Pulmonary artery endothelial cell (primary cell): ENCODE measurements around the gene DOK7. TPM values are rescaled to one million over a fixed set of nuclear protein-coding genes. Genes with fewer than 3 reads are reported as not detected.

ENCODE experiments used
- DNase-seq: peaks from one replicate; pipeline ENCODE4 v3.0.0-alpha.2; 2011; ENCODE audit warnings: low read depth, low spot score
- total RNA-seq: library from RNA; depleted of rRNA; stranded (reverse); fragments of >200 nt; gene quantifications from 2 replicates; pipeline ENCODE4 v1.2.3, GENCODE V29; 2014

Gene DOK7
- 0.20 TPM in 1 of 2 replicates, not detected in the other for total RNA-seq

GRCh38 chr4:3462790-3463415 lies at the start of gene DOK7:
DOK7 (plus strand) TSS chr4:3463306; CDS start chr4:3463376, 70 bp downstream.
- DNase-seq, result no peak

DNA sequence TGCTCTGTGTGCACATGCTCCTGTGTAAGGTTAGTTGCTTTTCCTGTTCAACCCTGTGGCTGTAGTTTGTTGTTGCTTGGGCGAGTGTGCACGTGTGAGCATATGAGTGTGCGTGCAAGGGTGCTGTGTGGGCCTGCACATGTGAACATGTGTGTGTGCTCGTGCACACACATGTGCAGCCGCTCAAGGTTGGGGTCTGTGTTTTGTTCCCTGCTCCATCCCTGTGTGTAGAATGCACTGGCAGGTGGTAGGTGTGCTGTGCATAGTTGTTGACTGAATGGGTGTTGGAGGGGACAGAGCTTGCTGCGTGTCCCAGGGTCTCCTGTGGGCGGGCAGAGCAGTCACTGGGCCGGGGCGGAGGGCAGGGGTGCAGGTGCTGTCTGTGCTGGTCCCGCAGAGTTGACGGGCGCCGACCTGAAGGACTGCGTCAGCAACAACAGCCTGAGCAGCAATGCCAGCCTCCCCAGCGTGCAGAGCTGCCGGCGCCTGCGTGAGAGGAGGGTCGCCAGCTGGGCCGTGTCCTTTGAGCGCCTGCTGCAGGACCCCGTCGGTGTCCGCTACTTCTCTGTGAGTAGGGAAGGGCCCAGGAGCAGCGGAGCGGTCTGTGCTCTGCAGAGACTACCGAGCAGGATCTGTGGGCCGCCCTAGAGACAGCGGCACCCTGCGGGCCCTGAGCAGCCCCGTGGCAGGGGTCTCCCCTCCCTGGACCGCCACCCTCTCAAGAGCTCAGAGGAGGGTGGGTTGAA lies 49.3 kb upstream of the DOK7 start:
- DNase-seq, result no peak

DNA sequence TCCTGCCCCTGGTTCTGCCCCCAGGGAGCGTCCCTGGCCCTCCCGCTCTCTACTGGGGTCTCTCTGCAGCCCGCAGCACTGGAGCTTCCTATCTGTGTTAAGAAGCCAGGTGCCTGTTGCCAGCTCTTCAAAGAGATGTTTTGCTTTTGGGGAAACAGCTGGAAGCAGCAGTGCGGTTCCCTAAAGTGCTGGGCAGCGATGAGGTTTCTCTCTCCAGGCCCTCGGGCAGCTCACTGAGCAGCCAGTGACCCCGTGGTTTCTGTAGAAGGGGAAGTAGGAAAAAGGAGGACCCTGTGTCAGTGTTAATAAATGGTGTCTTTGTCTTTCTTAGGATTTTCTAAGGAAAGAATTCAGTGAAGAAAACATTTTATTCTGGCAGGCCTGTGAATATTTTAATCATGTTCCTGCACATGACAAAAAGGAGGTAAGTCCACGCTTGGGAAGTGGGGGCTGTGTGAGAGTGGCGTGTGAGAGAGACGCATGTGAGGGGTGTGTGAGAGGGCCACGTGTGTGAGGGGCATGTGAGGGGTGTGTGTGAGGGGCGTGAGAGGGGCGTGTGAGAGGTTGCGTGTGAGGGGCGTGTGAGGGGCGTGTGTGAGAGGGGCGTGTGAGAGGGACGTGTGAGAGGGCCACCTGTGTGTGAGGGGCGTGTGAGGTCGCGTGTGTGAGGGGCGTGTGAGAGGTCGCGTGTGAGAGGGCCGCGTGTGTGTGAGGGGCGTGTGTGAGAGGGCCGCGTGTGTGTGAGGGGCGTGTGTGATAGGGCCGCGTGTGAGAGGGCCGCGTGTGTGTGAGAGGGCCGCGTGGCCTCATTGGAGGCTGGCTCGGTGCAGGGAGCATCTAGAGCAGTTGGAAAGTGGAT lies 48.5 kb upstream of the DOK7 start:
- no peak for DNase-seq

DNA sequence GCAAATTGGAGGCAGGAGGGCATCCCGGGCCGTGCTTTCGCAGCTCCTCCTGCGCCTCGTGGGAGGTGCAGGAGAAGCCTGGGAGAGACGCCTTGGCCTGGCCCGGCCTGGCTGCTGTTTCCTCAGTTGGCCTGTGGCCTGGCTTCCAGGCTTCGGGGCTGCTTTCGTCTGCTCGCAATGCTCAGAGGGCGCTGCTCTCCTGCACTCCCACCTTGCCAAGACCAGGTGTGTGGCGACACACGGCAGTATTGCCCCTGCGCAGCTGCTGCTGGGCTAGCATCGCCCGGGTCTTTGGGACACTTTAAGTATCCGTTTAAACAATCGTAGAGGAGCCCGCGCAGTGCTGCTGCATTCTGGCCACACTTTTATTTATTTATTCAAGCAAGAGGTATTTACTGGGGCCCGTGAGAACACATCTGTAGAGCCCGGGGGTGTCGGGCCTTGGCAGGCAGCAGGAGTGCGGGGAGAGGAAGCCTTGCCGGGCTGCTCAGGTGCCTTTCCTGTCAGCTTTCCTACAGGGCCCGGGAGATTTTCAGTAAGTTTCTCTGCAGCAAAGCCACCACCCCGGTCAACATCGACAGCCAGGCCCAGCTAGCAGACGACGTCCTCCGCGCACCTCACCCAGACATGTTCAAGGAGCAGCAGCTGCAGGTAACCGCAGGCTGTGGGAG lies 47.5 kb upstream of the DOK7 start:
- no peak for DNase-seq

- DNase-seq, result no peak
These were observed 46.8 kb upstream of the DOK7 start for GRCh38 chr4:3416270-3416669.

- no peak for DNase-seq
These were observed 46.3 kb upstream of the DOK7 start for GRCh38 chr4:3416821-3417221.

DNA sequence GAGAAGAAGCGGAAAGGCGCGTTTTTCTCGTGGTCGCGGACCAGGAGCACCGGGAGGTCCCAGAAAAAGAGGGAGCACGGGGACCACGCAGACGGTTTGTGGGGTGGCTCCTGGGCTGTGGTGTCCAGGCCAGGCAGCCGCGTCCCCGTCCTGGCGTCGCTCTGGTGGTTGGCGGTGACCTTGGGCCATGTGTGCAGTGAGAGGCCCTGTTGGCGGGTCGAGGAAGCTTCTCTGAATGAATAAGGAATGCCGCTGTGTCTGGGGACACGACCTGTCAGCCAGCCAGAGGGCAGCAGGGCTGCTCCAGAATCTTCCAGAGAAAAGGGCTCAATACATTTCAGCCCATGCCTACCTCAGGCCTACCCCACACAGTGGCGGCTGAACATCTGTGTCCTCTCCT lies 45.7 kb upstream of the DOK7 start:
- no peak for DNase-seq

- DNase-seq, result no peak
These were observed 44.9 kb upstream of the DOK7 start for GRCh38 chr4:3418029-3418762.

- DNase-seq, result no peak
These were observed 43.1 kb upstream of the DOK7 start for GRCh38 chr4:3419836-3420605.

GRCh38 chr4:3420606-3420955 lies 42.5 kb upstream of the DOK7 start:
- DNase-seq, result no peak

GRCh38 chr4:3420956-3421355 lies 42.1 kb upstream of the DOK7 start:
- DNase-seq, result no peak

- DNase-seq, result no peak
These were observed 41.6 kb upstream of the DOK7 start for GRCh38 chr4:3421470-3421869.

DNA sequence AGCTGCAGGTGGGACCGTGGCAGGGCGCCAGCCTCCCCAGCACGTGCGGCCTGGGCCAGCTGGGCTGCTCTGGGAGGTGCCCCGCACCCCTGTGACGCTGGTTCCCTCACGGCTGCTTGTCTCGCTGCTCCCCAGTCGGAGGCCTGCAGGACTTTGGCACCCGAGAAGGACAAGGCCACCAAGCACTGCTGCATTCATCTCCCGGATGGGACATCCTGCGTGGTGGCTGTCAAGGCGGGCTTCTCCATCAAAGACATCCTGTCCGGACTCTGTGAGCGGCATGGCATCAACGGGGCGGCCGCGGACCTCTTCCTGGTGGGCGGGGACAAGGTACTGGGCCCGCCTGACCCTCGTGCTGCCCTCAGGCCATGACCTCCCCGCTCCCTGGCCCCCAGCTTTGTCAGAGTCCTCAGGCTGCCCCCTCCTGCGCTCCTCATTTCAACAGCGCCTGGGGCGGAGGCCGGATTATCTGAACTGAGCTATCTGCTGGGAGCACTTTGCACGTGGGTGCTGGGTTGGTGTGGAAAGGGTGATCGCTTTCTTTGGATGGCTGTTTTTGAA lies 40.8 kb upstream of the DOK7 start:
- DNase-seq, result no peak

- DNase-seq, result no peak
These were observed 40.3 kb upstream of the DOK7 start for GRCh38 chr4:3422808-3423297.

DNA sequence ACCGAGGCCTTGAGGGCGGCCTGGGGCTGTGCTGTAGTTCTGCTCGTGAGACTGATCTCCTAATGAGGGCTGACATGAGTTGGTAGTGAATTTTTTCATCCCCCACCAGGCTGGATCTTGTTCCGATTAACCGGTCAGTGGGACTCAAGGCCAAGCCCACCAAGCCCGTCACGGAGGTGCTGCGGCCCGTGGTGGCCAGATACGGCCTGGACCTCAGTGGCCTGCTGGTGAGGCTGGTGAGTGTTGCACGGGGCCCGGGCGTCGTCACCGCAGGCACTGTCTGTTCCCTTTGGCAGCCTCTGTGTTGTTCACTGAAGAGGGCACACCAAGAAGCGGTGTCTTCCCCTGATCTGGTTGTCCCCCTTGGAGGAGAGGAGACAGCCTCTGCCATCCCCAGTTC lies 39.7 kb upstream of the DOK7 start:
- DNase-seq, result no peak

DNA sequence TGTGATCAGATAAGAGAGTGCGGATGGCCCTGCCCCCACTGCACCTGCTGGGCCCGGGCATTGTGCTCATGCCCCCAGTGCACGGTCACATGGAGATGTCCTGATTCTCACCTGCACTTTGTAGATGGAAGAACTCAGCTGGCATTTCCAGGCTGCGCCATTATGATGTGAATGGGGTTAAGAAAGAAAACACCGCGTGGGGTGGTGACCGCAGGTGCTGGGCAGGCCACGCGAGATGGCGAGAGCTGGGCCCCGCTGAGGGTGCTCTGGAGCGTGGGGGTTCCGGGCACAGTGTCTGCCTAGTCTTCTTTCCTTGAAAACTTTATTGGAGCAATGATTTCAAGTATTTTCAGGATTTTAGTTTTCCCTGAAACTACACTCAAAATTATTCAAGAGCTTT lies 39.2 kb upstream of the DOK7 start:
- DNase-seq, result no peak

DNA sequence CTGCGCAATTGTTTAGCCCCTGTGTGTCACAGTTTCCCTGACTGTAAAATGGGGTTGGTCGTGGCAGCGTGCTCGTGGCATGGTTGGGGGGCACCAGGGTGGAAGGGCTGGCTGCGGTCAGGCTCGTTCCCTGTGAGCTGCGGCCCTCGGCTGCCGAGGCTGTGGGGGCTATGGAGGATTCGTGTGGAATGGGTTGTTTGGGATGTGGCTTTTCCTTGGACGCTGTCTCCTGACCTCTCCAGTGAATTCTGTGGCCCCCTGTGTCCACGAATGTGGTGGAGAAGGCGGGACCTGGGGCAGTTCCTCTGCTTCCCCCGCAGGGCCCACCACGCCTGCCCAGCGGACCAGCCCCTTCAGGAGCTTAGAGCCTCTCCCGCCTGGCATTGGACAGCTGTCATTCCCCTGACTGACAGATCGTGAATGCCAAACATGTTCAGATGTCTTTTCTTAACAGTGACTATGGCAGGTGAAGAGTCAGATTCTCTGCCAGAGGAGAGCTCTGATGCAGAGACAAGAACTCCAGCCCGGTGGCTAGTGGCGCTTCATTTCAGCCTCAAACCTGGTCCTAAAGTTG lies 38.5 kb upstream of the DOK7 start:
- no peak for DNase-seq

DNA sequence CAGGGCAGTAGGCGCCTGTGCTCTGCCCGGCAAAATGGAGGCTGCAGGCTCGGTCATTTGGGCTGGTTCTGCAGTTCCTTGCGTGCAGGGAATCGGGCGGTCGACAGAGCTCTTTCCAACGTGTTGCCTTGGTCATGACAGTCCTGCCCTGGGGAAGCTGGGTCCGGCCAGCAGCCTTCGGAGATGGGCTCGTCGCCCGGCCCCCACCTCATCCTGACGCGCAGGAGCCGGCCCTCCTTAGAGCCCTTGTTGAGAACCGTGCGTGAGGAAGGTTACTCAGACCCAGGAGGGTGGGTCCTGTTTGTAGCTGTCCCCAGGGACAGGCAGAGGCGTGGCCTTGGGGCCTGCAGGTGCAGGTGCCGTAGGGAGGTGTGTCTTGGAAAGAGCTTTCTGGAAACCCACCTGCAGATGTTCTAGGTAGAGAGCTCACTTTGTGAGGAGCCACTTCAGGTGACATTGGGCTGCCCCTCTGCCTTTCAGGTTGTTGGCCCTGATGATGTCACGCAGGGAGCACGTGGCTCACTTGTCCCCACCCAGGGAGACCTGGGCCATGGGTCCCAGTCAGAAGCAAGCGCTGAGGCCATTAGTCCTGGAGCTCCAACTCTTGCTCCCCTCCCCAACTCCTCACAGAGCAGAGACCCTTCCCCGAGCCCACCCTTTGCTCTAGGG lies 36.5 kb upstream of the DOK7 start:
- no peak for DNase-seq

DNA sequence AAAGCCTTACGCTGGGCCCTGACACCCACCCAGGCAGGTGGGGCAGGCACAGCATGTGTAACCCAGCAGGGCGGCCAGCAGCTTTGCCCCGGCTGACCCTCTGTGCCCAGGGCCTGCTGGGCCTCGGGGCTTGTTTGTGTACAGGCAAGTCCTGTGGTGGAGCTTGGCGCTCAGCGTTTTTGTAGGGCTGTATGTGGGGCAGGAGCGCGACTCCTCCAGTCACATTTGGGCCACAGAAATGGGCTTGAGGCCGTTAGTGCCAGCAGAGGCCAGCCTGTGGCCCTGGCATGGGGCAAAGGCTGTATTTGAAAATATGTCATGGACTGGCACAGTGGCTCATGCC lies 36.0 kb upstream of the DOK7 start:
- no peak for DNase-seq
